HCT116 (cell line): ENCODE measurements around the gene CFAP97D2. TPM values are rescaled to one million over a fixed set of nuclear protein-coding genes. Genes with fewer than 3 reads are reported as not detected.

Experiments
- ATAC-seq: fragments of 200-7000 bp; cut with Tn5 transposase; 2 replicates; pipeline ENCODE4 v1.9.1; 2020; ENCODE audit warnings: mild to moderate bottlenecking, moderate library complexity
- BruUV-seq: library from RNA; stranded (reverse); fragments of 400-500 nt; replicated peaks from 2 replicates; lab custom pipeline; 2021; lab: Mats Ljungman, UMichigan
- CTCF ChIA-PET: fragments of 300-600 bp; sonication (Branson Sonifier 250); formaldehyde crosslinking; loops from one replicate; lab custom pipeline; 2021; ENCODE audit warnings: antibody characterized with exemption; lab: Charles Lee
- POLR2A ChIA-PET: fragments of 300-600, 350-600 bp; sonication (Branson Sonifier 250); formaldehyde crosslinking; loops from one replicate; lab custom pipeline; 2021; ENCODE audit warnings: antibody characterized with exemption; lab: Charles Lee
- RAD21 ChIA-PET, 2 experiments: fragments of 300-600 bp; sonication (Branson Sonifier 250); formaldehyde crosslinking; loops; one replicate each; lab custom pipeline; 2023; ENCODE audit warnings: low total read pairs in 2 of 2; ENCODE audit not compliant: uncharacterized antibody in 2 of 2, unreplicated experiment in 2 of 2, low non-redundant PET in 1 of 2; lab: Charles Lee
- DNase-seq: peaks from one replicate; pipeline ENCODE4 v3.0.0-alpha.2; 2010; ENCODE audit warnings: low read depth, low spot score
- H2AFZ ChIP-seq: fragments of 200-600 bp; shearing (Covaris generic), sonication (generic); 2 replicates; pipeline ENCODE4 v1.6.1; 2017; ENCODE audit warnings: low read depth, mixed run types, mixed read lengths, antibody characterized with exemption, low read length; ENCODE audit not compliant: poor library complexity, severe bottlenecking
- H3K27ac ChIP-seq: 2 replicates; pipeline ENCODE4 v1.5.1; 2012; ENCODE audit warnings: low read depth, low read length
- H3K27me3 ChIP-seq: fragments of 200-600 bp; sonication (generic); 2 replicates; pipeline ENCODE4 v1.6.1; 2016; ENCODE audit warnings: mixed run types, low read length, mixed read lengths; ENCODE audit not compliant: insufficient read depth
- H3K36me3 ChIP-seq, 2 experiments: fragments of 200-500 bp in 1 of 2; fragments of 200-600 bp in 1 of 2; sonication (Bioruptor generic) in 1 of 2; sonication (generic) in 1 of 2; 2 replicates each; pipeline versions ENCODE4 v1.5.1 to v1.6.1; 2014 to 2016; ENCODE audit warnings: low read length in 2 of 2, inconsistent platforms in 1 of 2, mixed read lengths in 1 of 2, mixed run types in 1 of 2; ENCODE audit not compliant: insufficient read depth in 2 of 2, control insufficient read depth in 1 of 2
- H3K4me1 ChIP-seq, 2 experiments: fragments of 200-600 bp in 1 of 2; sonication (generic) in 1 of 2; 2 replicates each; pipeline versions ENCODE4 v1.5.1 to v1.6.1; 2012 to 2017; ENCODE audit warnings: low read length in 2 of 2, inconsistent platforms in 1 of 2, mild to moderate bottlenecking in 1 of 2, mixed read lengths in 1 of 2, mixed run types in 1 of 2, moderate library complexity in 1 of 2; ENCODE audit not compliant: insufficient read depth in 2 of 2, control insufficient read depth in 1 of 2
- H3K4me2 ChIP-seq: fragments of 200-600 bp; sonication (generic); 2 replicates; pipeline ENCODE4 v1.6.1; 2017; ENCODE audit warnings: mixed run types, low read length, mixed read lengths
- H3K4me3 ChIP-seq, 2 experiments: fragments of 200-600 bp in 1 of 2; sonication (generic) in 1 of 2; replicated peaks in 1 of 2; 2 replicates each; pipeline ENCODE4 v1.5.1; 2011 to 2016; ENCODE audit warnings: low read length in 2 of 2, control low read depth in 1 of 2, low read depth in 1 of 2, mild to moderate bottlenecking in 1 of 2, mixed read lengths in 1 of 2, mixed run types in 1 of 2
- H3K79me2 ChIP-seq: fragments of 200-600 bp; sonication (generic); 2 replicates; pipeline ENCODE4 v1.6.1; 2017; ENCODE audit warnings: mild to moderate bottlenecking, mixed run types, low read length, moderate library complexity, mixed read lengths; ENCODE audit not compliant: insufficient read depth
- H3K9ac ChIP-seq: fragments of 200-600 bp; sonication (generic); 2 replicates; pipeline ENCODE4 v1.6.1; 2016; ENCODE audit warnings: low read length, mixed read lengths
- H3K9me2 ChIP-seq: fragments of 200-600 bp; sonication (generic), shearing (Covaris generic); 2 replicates; pipeline ENCODE4 v1.6.1; 2017; ENCODE audit warnings: mixed run types, mild to moderate bottlenecking, moderate library complexity; ENCODE audit not compliant: insufficient read depth
- H3K9me3 ChIP-seq, 2 experiments: fragments of 200-500 bp in 1 of 2; fragments of 200-600 bp in 1 of 2; sonication (Bioruptor generic) in 1 of 2; sonication (generic) in 1 of 2; 2 replicates each; pipeline ENCODE4 v1.6.1; 2014 to 2017; ENCODE audit warnings: low read length in 2 of 2, mixed read lengths in 2 of 2, inconsistent platforms in 1 of 2, low read depth in 1 of 2, mild to moderate bottlenecking in 1 of 2, mixed run types in 1 of 2, moderate library complexity in 1 of 2; ENCODE audit not compliant: control insufficient read depth in 1 of 2, insufficient read depth in 1 of 2
- H4K20me1 ChIP-seq: fragments of 200-600 bp; sonication (generic), shearing (Covaris generic); 2 replicates; pipeline ENCODE4 v1.6.1; 2017; ENCODE audit warnings: mixed run types, mild to moderate bottlenecking, moderate library complexity; ENCODE audit not compliant: insufficient read depth
- ATF3 ChIP-seq: IDR thresholded peaks from 2 replicates; pipeline ENCODE4 v1.6.1; 2012
- CBX3 ChIP-seq: IDR thresholded peaks from 2 replicates; pipeline ENCODE4 v1.6.1; 2012; ENCODE audit warnings: low read depth
- EGR1 ChIP-seq: IDR thresholded peaks from 2 replicates; pipeline ENCODE4 v1.6.1; 2012; ENCODE audit warnings: low read depth
- ELF1 ChIP-seq: IDR thresholded peaks from 2 replicates; pipeline ENCODE4 v1.6.1; 2012; ENCODE audit warnings: low read depth, borderline replicate concordance
- EZH2phosphoT487 ChIP-seq: fragments of 200-600 bp; IDR thresholded peaks from 2 replicates; pipeline ENCODE4 v1.6.1; 2018; ENCODE audit warnings: antibody characterized with exemption, borderline replicate concordance
- JUND ChIP-seq: IDR thresholded peaks from 2 replicates; pipeline ENCODE4 v1.6.1; 2012
- MAX ChIP-seq: IDR thresholded peaks from 2 replicates; pipeline ENCODE4 v1.6.1; 2012
- POLR2A ChIP-seq: IDR thresholded peaks from 2 replicates; pipeline ENCODE4 v1.7.0; 2011; ENCODE audit warnings: borderline replicate concordance; ENCODE audit not compliant: insufficient read depth, insufficient read length; ENCODE audit errors: extremely low read depth
- POLR2AphosphoS5 ChIP-seq: IDR thresholded peaks from 2 replicates; pipeline ENCODE4 v1.6.1; 2011; ENCODE audit warnings: mild to moderate bottlenecking, low read depth, low read length, moderate library complexity
- RAD21 ChIP-seq: IDR thresholded peaks from 2 replicates; pipeline ENCODE4 v1.6.1; 2012; ENCODE audit warnings: low read depth, mild to moderate bottlenecking
- REST ChIP-seq: IDR thresholded peaks from 2 replicates; pipeline ENCODE4 v1.6.1; 2012; ENCODE audit warnings: low read depth
- SIN3A ChIP-seq: IDR thresholded peaks from 2 replicates; pipeline ENCODE4 v1.6.1; 2012; ENCODE audit warnings: low read depth
- SP1 ChIP-seq: IDR thresholded peaks from 2 replicates; pipeline ENCODE4 v1.6.1; 2012; ENCODE audit warnings: low read depth
- SRF ChIP-seq: IDR thresholded peaks from 2 replicates; pipeline ENCODE4 v1.6.1; 2012; ENCODE audit warnings: low read depth
- TCF7L2 ChIP-seq: IDR thresholded peaks from 2 replicates; pipeline ENCODE4 v1.7.0; 2011; ENCODE audit warnings: borderline replicate concordance, inconsistent platforms; ENCODE audit not compliant: insufficient read depth, insufficient read length; ENCODE audit errors: extremely low read depth
- YY1 ChIP-seq: IDR thresholded peaks from 2 replicates; pipeline ENCODE4 v1.6.1; 2011; ENCODE audit warnings: low read length, low read depth, moderate library complexity, mild to moderate bottlenecking; ENCODE audit not compliant: insufficient replicate concordance; ENCODE audit errors: extremely low read depth
- ZBTB33 ChIP-seq: IDR thresholded peaks from 2 replicates; pipeline ENCODE4 v1.6.1; 2011; ENCODE audit warnings: mild to moderate bottlenecking, low read length, moderate library complexity; ENCODE audit not compliant: insufficient replicate concordance; ENCODE audit errors: extremely low read depth
- ZNF274 ChIP-seq: fragments of 200-500 bp; sonication (Bioruptor generic); IDR thresholded peaks from 2 replicates; pipeline ENCODE4 v1.6.1; 2014; ENCODE audit warnings: mild to moderate bottlenecking, low read depth, low read length, inconsistent platforms
- intact Hi-C: fragments of 100-400 bp; cut with micrococcal nuclease; formaldehyde crosslinking; loops from 2 replicates; pipeline ENCODE4 v1.10.0; 2022
- total RNA-seq: library from RNA; stranded (reverse); gene quantifications from one replicate; pipeline ENCODE4 v1.2.1, GENCODE V29; 2021; ENCODE audit not compliant: unreplicated experiment

CFAP97D2 gene
- total RNA-seq, 1 experiment from 2014 or later: not detected

GRCh38 chr13:114155926-114156883 is 22.9 kb upstream of the CFAP97D2 start:
- Histone ChIP-seq H3K4me1 (peaks cover 6 to 18% of the 10 kb centered on the region in 2 experiments), H3K27ac (no peak overlapping the region), H3K27me3 (peaks cover 16% of the 10 kb centered on the region; the same call in 1 of the 2 replicates), H3K36me3 (no peaks in the 10 kb centered on the region), H3K79me2 (no peaks in the 10 kb centered on the region), H3K4me2 (no peak overlapping the region), H3K4me3 (no peak overlapping the region), H3K9me2 (no peaks in the 10 kb centered on the region), H4K20me1 (no peaks in the 10 kb centered on the region), H3K9ac (no peak overlapping the region), H2AFZ (no peak overlapping the region), H3K9me3 (no peaks in the 10 kb centered on the region)
- no TSS peak for BruUV-seq
- DNase-seq: no peak
- POLR2A ChIA-PET: no interaction called here
- CTCF ChIA-PET: no interaction called here
- intact Hi-C loops: no loop called here
- ATAC-seq: no peak
- RAD21 ChIA-PET: no interaction called here
- no peak for TF ChIP-seq YY1
- no peak for TF ChIP-seq ELF1
- no peak for TF ChIP-seq POLR2AphosphoS5
- TF ChIP-seq SIN3A: no peak
- TF ChIP-seq ZBTB33: no peak
- no peak for TF ChIP-seq REST
- TF ChIP-seq RAD21: no peak
- TF ChIP-seq SRF: no peak
- no peak for TF ChIP-seq EZH2phosphoT487
- no peak for TF ChIP-seq JUND
- no peak for TF ChIP-seq CBX3
- TF ChIP-seq POLR2A: no peak
- TF ChIP-seq EGR1: no peak
- no peak for TF ChIP-seq MAX
- TF ChIP-seq ZNF274: no peak
- TF ChIP-seq TCF7L2: no peak
- no peak for TF ChIP-seq SP1
- no peak for TF ChIP-seq ATF3
